Activated naive CD8-positive, alpha-beta T cell treated with anti-CD3 and anti-CD28 coated beads, Interleukin-2, amount 50 U/mL, for 24 hours (primary cell): ENCODE results near the gene PTPN4.
"Not testable (repeated sequence)": the region's sequence is repeated elsewhere in the genome, so short reads cannot be mapped to it uniquely, and the experiment has no call there.

Experiments used
- ATAC-seq: fragments of 150-1000 bp; cut with Tn5 transposase; one replicate; pipeline ENCODE4 v1.10.0; 2021
- DNase-seq: peaks from one replicate; pipeline ENCODE4 v3.0.0; 2021
- H3K27ac Mint-ChIP-seq: one replicate; pipeline ENCODE4 v1.8.0; 2021; ENCODE audit warnings: mild to moderate bottlenecking, mixed read lengths
- H3K27me3 Mint-ChIP-seq: one replicate; pipeline ENCODE4 v1.8.0; 2021; ENCODE audit warnings: mixed read lengths
- H3K36me3 Mint-ChIP-seq: one replicate; pipeline ENCODE4 v1.8.0; 2021; ENCODE audit warnings: low read depth, mixed read lengths
- H3K4me1 Mint-ChIP-seq: one replicate; pipeline ENCODE4 v1.8.0; 2021; ENCODE audit warnings: mixed read lengths
- H3K4me3 Mint-ChIP-seq: one replicate; pipeline ENCODE4 v1.8.0; 2021; ENCODE audit warnings: mild to moderate bottlenecking, moderate library complexity, mixed read lengths
- H3K9me3 Mint-ChIP-seq: one replicate; pipeline ENCODE4 v1.8.0; 2021; ENCODE audit warnings: mixed read lengths

PTPN4 gene

GRCh38 chr2:119996148-119996547 is 236.4 kb downstream of the PTPN4 start:
- DNase-seq (no peak), ATAC-seq (no peak)
- Mint-ChIP-seq H3K4me1 (no peaks in the 10 kb centered on the region), H3K27ac (no peak overlapping the region), H3K9me3 (no peaks in the 10 kb centered on the region), H3K4me3 (no peak overlapping the region), H3K36me3 (no peaks in the 10 kb centered on the region), H3K27me3 (no peaks in the 10 kb centered on the region)

DNA sequence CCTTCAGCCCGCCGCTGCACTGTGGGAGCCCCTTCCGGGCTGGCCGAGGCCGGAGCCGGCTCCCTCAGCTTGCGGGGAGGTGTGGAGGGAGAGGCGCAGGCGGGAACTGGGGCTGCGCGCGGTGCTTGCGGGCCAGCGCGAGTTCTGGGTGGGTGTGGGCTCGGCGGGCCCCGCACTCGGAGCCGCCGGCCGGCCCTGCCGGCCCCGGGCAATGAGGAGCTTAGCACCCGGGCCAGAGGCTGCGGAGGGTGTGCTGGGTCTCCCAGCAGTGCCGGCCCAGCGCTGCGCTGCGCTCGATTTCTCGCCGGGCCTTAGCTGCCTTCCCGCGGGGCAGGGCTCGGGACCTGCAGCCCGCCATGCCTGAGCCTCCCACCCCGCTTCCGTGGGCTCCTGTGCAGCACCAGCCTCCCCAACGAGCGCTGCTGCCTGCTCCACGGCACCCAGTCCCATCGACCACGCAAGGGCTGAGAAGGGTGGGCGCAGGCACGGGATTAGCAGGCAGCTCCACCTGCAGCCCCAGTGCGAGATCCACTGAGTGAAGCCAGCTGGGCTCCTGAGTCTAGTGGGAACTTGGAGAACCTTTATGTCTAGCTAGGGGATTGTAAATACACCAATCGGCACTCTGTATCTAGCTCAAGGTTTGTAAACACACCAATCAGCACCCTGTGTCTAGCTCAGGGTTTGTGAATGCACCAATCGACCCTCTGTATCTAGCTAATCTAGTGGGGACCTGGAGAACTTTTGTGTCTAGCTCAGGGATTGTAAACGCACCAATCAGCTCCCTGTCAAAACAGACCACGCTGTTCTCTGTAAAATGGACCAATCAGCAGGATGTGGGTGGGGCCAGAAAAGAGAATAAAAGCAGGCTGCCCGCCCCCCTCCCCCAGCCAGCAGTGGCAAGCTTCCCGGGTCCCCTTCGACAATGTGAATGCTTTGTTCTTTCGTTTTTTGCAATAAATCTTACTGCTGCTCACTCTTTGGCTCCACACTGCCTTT is 237.5 kb downstream of the PTPN4 start:
- not testable (repeated sequence) for H3K27me3 Mint-ChIP-seq, H3K4me1 Mint-ChIP-seq, H3K27ac Mint-ChIP-seq, H3K4me3 Mint-ChIP-seq, H3K36me3 Mint-ChIP-seq, DNase-seq, H3K9me3 Mint-ChIP-seq, ATAC-seq

GRCh38 chr2:120001471-120001870 is 241.7 kb downstream of the PTPN4 start:
- Mint-ChIP-seq H3K36me3 (no peaks in the 10 kb centered on the region), H3K4me3 (no peak overlapping the region), H3K27ac (no peak overlapping the region), H3K9me3 (no peaks in the 10 kb centered on the region), H3K4me1 (no peaks in the 10 kb centered on the region), H3K27me3 (no peaks in the 10 kb centered on the region)
- no peak for DNase-seq
- ATAC-seq: no peak

DNA sequence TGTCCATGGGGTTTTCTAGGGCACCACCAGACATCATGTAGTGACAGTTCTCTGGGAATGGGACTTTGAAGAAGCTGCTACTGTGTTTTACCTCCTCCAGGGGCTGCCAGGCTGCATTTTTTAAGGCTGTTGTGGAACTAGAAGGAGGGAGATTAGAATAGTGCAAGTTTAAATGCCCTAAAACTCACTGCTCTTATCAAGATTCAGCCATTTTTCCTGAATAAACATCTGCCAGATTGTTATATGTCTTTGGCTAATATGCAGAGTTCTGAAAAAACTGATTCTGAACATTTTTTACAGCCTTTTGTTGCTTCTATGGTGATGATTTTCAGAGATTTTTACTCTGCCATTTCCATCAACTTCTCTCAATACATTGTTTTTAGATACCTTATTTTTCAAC is 244.5 kb downstream of the PTPN4 start:
- no peaks in the 10 kb centered on the region for H3K9me3 Mint-ChIP-seq
- H3K27ac Mint-ChIP-seq: no peak overlapping the region
- DNase-seq: no peak
- no peak overlapping the region for H3K4me3 Mint-ChIP-seq
- ATAC-seq: no peak
- H3K36me3 Mint-ChIP-seq: no peaks in the 10 kb centered on the region
- no peaks in the 10 kb centered on the region for H3K27me3 Mint-ChIP-seq
- no peaks in the 10 kb centered on the region for H3K4me1 Mint-ChIP-seq

GRCh38 chr2:120005834-120006521 is 246.3 kb downstream of the PTPN4 start:
- no peak for ATAC-seq
- H3K4me3 Mint-ChIP-seq: no peak overlapping the region
- H3K27ac Mint-ChIP-seq: no peak overlapping the region
- H3K4me1 Mint-ChIP-seq: no peaks in the 10 kb centered on the region
- no peaks in the 10 kb centered on the region for H3K27me3 Mint-ChIP-seq
- H3K36me3 Mint-ChIP-seq: no peaks in the 10 kb centered on the region
- no peaks in the 10 kb centered on the region for H3K9me3 Mint-ChIP-seq
- DNase-seq: no peak

- no peaks in the 10 kb centered on the region for H3K9me3 Mint-ChIP-seq
- no peaks in the 10 kb centered on the region for H3K36me3 Mint-ChIP-seq
- no peak overlapping the region for H3K27ac Mint-ChIP-seq
- no peak overlapping the region for H3K4me3 Mint-ChIP-seq
- DNase-seq (no peak), ATAC-seq (no peak)
- no peaks in the 10 kb centered on the region for H3K27me3 Mint-ChIP-seq
- peaks cover 6% of the 10 kb centered on the region for H3K4me1 Mint-ChIP-seq
These were observed 248.1 kb downstream of the PTPN4 start for GRCh38 chr2:120007851-120008250.

DNA sequence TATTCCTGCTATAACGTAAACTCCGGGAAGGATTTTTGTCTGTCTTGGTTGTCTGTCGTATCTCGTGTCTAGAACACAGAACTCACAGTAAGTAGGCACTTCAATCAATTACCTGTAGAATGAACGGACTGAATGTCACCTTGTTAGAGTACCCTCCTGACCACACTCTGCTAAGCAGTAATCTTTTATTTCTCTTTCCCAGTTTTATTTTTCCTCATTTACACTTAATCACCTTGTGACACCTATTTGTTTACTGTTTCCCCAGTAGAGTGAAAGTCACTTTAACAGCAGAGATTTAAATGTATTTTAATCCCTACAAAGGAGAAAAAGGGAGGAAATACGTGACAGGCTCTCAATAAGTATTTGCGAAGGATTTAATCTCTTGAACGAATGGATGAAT is 252.6 kb downstream of the PTPN4 start:
- Mint-ChIP-seq H3K27ac (no peak overlapping the region), H3K4me1 (peaks cover 19% of the 10 kb centered on the region), H3K36me3 (no peaks in the 10 kb centered on the region), H3K27me3 (no peaks in the 10 kb centered on the region), H3K4me3 (peak overlapping the region; percentile 73), H3K9me3 (no peaks in the 10 kb centered on the region)
- ATAC-seq: no peak
- DNase-seq: no peak

GRCh38 chr2:120012771-120013596 is 253.3 kb downstream of the PTPN4 start, which contains the start of gene EPB41L5:
EPB41L5 (plus strand) TSS chr2:120013077; CDS start chr2:120019085, 6,008 bp downstream.
- Mint-ChIP-seq H3K27me3 (no peaks in the 10 kb centered on the region), H3K9me3 (no peaks in the 10 kb centered on the region), H3K36me3 (no peaks in the 10 kb centered on the region), H3K4me1 (peaks cover 19% of the 10 kb centered on the region), H3K4me3 (peak within 1 kb of the TSS; percentile 79), H3K27ac (no peak within 1 kb of the TSS)
- ATAC-seq (peak; percentile 95), DNase-seq (peak; percentile 85)

DNA sequence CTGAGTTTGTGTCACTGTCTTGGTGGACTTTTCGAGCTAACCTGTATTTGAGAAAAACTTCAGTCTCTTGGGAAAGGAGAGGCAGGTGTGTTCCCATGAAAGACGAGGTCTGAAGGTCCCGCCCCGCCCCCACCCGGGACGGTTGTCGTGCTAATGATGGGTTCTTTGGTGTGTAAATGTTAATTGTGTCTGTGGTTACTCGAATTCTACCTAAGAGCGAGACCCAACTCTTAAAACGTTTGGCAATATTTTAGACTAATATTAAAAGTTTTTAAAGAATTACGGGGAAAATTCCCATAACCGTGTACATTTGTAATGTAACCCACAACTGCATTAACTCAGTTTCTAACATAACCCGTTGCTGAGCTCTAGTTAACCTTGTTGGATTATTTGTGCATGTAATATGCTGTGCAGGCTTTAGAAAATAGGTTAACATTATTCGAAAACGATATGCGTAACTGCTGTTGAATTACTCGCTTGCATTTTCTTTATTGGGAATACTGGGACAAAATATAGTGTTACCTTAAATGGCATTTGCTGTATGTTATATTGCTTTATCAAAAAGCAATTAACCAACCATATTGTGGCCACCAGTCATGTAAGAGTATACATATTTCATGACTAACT is 254.0 kb downstream of the PTPN4 start:
- no peaks in the 10 kb centered on the region for H3K9me3 Mint-ChIP-seq
- no peaks in the 10 kb centered on the region for H3K36me3 Mint-ChIP-seq
- DNase-seq (peak; percentile 21), ATAC-seq (no peak)
- no peaks in the 10 kb centered on the region for H3K27me3 Mint-ChIP-seq
- peaks cover 19% of the 10 kb centered on the region for H3K4me1 Mint-ChIP-seq
- H3K4me3 Mint-ChIP-seq: peak overlapping the region; percentile 79
- no peak overlapping the region for H3K27ac Mint-ChIP-seq

- DNase-seq: no peak
- no peak for ATAC-seq
- peaks cover 19% of the 10 kb centered on the region for H3K4me1 Mint-ChIP-seq
- peak overlapping the region; percentile 79 for H3K4me3 Mint-ChIP-seq
- H3K36me3 Mint-ChIP-seq: no peaks in the 10 kb centered on the region
- peak overlapping the region; percentile 11 for H3K27ac Mint-ChIP-seq
- no peaks in the 10 kb centered on the region for H3K27me3 Mint-ChIP-seq
- H3K9me3 Mint-ChIP-seq: no peaks in the 10 kb centered on the region
These were observed 254.7 kb downstream of the PTPN4 start for GRCh38 chr2:120014226-120014980.

DNA sequence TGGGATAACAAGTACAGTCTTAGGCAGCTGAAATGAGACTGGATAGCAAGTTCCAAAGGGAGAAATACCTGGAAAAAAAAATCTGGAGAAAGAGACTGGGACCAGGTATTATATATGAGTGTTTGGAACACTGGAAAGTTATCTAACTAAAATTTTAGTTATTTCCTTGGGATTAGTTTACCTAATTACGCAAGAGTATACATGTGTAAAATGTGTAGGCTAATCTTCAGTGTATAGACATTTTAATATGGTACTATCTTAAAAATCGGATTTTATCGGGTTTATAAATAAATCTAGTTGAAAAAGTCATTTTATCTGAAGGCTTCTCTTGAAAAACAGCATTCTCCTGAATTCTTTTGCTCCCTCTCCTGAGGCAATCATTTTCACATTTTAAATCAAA is 257.1 kb downstream of the PTPN4 start:
- Mint-ChIP-seq H3K36me3 (no peaks in the 10 kb centered on the region), H3K4me1 (peaks cover 19% of the 10 kb centered on the region), H3K4me3 (no peak overlapping the region), H3K27ac (no peak overlapping the region), H3K9me3 (no peaks in the 10 kb centered on the region), H3K27me3 (no peaks in the 10 kb centered on the region)
- DNase-seq (no peak), ATAC-seq (no peak)

DNA sequence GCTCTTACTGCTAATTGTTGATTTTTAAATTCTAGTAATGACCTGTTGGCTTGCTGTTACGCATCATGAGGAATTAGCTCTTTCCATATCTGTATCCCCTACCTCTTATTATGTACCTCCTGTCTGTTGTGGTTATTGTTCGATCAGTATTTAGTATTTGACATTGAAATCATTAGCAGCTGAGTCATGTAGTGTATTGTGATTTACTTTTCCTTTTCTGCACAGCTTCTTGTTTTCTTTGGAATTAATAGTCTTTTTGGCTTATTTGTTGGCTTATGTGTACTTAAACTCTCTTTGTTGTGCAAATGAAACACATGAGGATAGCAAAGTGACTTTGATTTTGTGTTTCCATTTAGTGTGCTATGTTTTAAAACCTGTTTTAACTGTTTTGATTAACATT is 257.5 kb downstream of the PTPN4 start:
- Mint-ChIP-seq H3K4me1 (peaks cover 17% of the 10 kb centered on the region), H3K36me3 (peaks cover under 1% of the 10 kb centered on the region), H3K9me3 (no peaks in the 10 kb centered on the region), H3K4me3 (no peak overlapping the region), H3K27me3 (no peaks in the 10 kb centered on the region), H3K27ac (no peak overlapping the region)
- no peak for ATAC-seq
- DNase-seq: no peak

DNA sequence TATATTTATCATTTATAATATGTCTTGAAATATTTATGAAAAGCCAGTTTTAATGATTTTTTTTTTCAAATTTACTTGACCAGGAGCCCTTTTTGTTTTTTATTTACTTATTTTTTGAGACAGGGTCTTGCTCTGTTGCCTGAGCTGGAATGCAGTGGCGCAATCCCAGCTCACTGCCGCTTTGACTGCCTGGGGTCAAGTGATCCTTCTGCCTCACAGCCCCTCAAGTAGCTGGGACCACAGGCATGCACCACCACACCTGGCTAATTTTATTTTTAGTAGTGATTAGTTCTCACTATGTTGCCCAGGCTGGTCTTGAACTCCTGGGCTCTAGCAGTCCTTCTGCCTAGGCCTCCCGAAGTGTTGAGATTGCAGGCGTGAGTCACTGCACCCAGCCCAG is 258.8 kb downstream of the PTPN4 start:
- no peak overlapping the region for H3K4me3 Mint-ChIP-seq
- no peaks in the 10 kb centered on the region for H3K9me3 Mint-ChIP-seq
- ATAC-seq: no peak
- H3K4me1 Mint-ChIP-seq: peaks cover 10% of the 10 kb centered on the region
- no peak overlapping the region for H3K27ac Mint-ChIP-seq
- peaks cover 8% of the 10 kb centered on the region for H3K36me3 Mint-ChIP-seq
- H3K27me3 Mint-ChIP-seq: no peaks in the 10 kb centered on the region
- no peak for DNase-seq
